Measurements from ENCODE around the gene RAE1. TPM values are rescaled to one million over a fixed set of nuclear protein-coding genes. Genes with fewer than 3 reads are reported as not detected.
A peak's percentile ranks its signal among the peaks of the same experiment; 100 is the strongest.

The RAE1 gene
- total and polyA plus RNA-seq, 11 donors = 7.5 to 26.8 (median 15.5) TPM

DNA sequence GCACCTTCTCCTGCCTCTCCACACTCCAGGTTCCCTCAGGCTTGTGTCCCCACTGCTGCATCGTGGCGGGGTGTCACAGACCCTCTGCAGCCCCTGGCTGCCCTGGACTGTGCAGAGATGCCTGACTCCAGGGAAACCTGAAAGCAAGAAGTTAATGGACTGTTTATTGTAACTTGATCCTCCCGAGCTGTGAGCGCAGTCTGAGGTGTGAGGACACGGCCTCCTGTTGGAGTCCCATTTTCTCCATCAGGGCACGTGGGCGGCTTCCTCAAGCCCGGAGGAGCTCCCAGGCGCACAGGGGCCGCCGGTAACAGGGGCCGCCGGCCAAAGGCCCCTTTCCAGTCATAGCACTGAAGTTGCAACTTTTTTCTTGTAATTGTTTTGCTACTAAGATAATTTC, 57.1 kb downstream of the RAE1 start:
- Histone ChIP-seq H3K9me3 (no peaks in the 10 kb centered on the region), H3K4me3 (no peak overlapping the region), H3K4me1 (peaks cover 0 to 68% (median 7%) of the 10 kb centered on the region in 12 donors), H3K36me3 (peaks cover 0 to 64% (median 49%) of the 10 kb centered on the region in 9 donors), H3K27me3 (no peaks in the 10 kb centered on the region), H3K27ac (peak overlapping the region in 2 of 12 donors; percentile 72)
- intact Hi-C loops (cut with DNase I) = no loop called here
- DNase-seq (peak in 1 of 5 donors; percentile 13), ATAC-seq (no peak)
- 70 to 75% (median 71%) methylated on average over 13 of the region's 13 CpGs for WGBS, 4 donors
- no peak for TF ChIP-seq POLR2A (IDR thresholded peaks at IDR 0.05)
- TF ChIP-seq, protein P1, sequence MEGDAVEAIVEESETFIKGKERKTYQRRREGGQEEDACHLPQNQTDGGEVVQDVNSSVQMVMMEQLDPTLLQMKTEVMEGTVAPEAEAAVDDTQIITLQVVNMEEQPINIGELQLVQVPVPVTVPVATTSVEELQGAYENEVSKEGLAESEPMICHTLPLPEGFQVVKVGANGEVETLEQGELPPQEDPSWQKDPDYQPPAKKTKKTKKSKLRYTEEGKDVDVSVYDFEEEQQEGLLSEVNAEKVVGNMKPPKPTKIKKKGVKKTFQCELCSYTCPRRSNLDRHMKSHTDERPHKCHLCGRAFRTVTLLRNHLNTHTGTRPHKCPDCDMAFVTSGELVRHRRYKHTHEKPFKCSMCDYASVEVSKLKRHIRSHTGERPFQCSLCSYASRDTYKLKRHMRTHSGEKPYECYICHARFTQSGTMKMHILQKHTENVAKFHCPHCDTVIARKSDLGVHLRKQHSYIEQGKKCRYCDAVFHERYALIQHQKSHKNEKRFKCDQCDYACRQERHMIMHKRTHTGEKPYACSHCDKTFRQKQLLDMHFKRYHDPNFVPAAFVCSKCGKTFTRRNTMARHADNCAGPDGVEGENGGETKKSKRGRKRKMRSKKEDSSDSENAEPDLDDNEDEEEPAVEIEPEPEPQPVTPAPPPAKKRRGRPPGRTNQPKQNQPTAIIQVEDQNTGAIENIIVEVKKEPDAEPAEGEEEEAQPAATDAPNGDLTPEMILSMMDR (IDR thresholded peaks at IDR 0.05) = no peak

- Histone ChIP-seq H3K4me3 (no peak overlapping the region), H3K27me3 (no peaks in the 10 kb centered on the region), H3K27ac (peak overlapping the region in 2 of 12 donors; percentile 72), H3K4me1 (peaks cover 0 to 66% (median 7%) of the 10 kb centered on the region in 12 donors), H3K36me3 (peaks cover 0 to 58% (median 47%) of the 10 kb centered on the region in 9 donors), H3K9me3 (no peaks in the 10 kb centered on the region)
- intact Hi-C loops (cut with DNase I) = no loop called here
- TF ChIP-seq, protein P1 (IDR thresholded peaks at IDR 0.05) = no peak
- TF ChIP-seq POLR2A (IDR thresholded peaks at IDR 0.05) = no peak
- ATAC-seq = no peak
- peak in 2 of 5 donors; percentile 9 to 34 for DNase-seq
- WGBS, 4 donors = 75 to 84% (median 83%) methylated on average over 28 to 29 of the region's 29 CpGs
Observed at GRCh38 chr20:57408536-57409233, 57.6 kb downstream of the RAE1 start.

DNA sequence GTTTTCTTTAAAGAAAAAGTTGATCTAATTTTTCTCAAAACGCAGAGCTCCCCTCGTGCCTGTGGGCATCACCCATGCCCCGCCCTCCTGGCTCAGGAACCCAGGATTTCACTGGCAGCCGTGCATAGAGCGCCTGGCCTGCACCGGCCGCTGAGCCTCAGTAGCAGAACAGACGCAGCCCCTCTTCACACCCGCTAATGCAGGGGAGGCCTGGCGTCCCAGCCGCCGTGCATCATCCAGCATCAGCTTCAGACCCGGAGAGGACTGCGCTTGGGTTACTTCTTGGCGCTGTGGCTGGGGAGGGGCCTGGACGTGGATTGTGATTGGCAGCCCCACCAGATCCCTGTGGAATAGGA, 58.2 kb downstream of the RAE1 start:
- no peaks in the 10 kb centered on the region for H3K9me3 ChIP-seq
- H3K36me3 ChIP-seq = peaks cover 0 to 52% (median 42%) of the 10 kb centered on the region in 9 donors
- ATAC-seq = peak in 1 of 4 donors; percentile 3
- DNase-seq = peak in 1 of 5 donors; percentile 26
- no peak overlapping the region for H3K4me3 ChIP-seq
- WGBS, 4 donors = 67 to 75% (median 71%) methylated on average over 14 to 16 of the region's 16 CpGs
- H3K27me3 ChIP-seq = no peaks in the 10 kb centered on the region
- intact Hi-C loops (cut with DNase I) = no loop called here
- TF ChIP-seq, protein P1 (IDR thresholded peaks at IDR 0.05) = no peak
- no peak for TF ChIP-seq POLR2A (IDR thresholded peaks at IDR 0.05)
- H3K4me1 ChIP-seq = peaks cover 0 to 60% (median 7%) of the 10 kb centered on the region in 12 donors
- H3K27ac ChIP-seq = peak overlapping the region in 3 of 12 donors; percentile 35 to 72 (median 46)

GRCh38 chr20:57409672-57410397, 58.8 kb downstream of the RAE1 start:
- no peak for TF ChIP-seq POLR2A (IDR thresholded peaks at IDR 0.05)
- TF ChIP-seq, protein P1 (IDR thresholded peaks at IDR 0.05) = no peak
- H3K27ac ChIP-seq = peak overlapping the region in 5 of 12 donors; percentile 9 to 72 (median 35)
- H3K36me3 ChIP-seq = peaks cover 0 to 47% (median 37%) of the 10 kb centered on the region in 9 donors
- WGBS, 4 donors = 43 to 57% (median 50%) methylated on average over 14 of the region's 14 CpGs
- peak in 3 of 4 donors; percentile 31 to 49 (median 42) for ATAC-seq
- intact Hi-C loops (cut with DNase I) = no loop called here
- DNase-seq = peak in 1 of 5 donors; percentile 70
- peaks cover 0 to 55% (median 7%) of the 10 kb centered on the region in 12 donors for H3K4me1 ChIP-seq
- no peaks in the 10 kb centered on the region for H3K9me3 ChIP-seq
- H3K4me3 ChIP-seq = no peak overlapping the region
- no peaks in the 10 kb centered on the region for H3K27me3 ChIP-seq
